ENCODE results near the gene NAA25. TPM values are rescaled to one million over a fixed set of nuclear protein-coding genes. Genes with fewer than 3 reads are reported as not detected.

NAA25 gene
- total and polyA plus RNA-seq, 2 donors (not counting 3 experiments of a cell fraction or from before 2014, with no cell fraction given) = 5.3 to 25.5 TPM

DNA sequence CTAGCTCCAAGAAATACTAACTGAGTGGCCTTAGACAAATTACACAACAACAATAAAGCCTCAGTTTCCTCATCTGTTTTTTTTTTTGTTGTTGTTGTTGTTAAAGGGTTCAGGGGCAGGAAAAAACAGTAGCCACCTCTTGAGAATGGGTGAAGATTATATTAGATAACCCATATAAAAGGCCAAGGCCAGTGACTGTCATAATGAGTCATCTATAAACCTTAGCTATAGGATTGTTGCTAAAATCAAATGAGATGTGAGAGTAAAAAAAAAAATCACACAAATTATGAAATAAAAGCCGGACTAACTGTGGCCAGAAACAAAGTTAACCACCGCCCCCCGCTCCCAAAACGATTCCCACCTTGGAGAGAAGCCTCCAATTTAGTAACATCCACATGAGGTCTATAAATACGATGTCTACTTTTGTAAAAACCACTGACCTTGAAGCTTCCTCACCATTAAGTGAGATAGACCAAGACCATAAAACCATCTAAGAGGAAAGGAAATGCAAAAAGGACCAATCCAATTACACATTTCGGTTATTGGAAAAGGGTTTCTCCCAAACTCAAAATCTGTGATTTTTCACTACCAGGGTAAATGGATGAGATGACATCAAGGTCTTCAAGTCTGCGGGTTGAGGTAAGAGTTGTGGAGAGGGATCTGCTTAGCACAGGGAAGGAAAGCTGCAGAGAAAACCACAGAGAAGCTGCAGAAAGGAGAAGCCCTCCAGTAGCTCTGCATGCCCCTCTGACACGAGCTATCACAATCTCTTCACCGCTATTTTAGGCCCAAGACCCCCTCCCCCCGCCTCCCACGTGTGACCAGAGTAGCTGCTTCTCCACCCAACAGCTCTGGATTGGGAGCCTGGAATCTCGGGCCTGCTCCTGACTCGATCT is 1.0 kb downstream of the NAA25 start:
- no peaks in the 10 kb centered on the region for H3K9me1 ChIP-seq (replicated peaks; ENCODE audit: control insufficient read depth, extremely low read depth, insufficient read depth, low read length)
- H3K36me3 ChIP-seq (ENCODE audit: control insufficient read depth in 2 of 2, extremely low read depth in 1 of 2, insufficient read depth in 2 of 2, low read length in 2 of 2) = no peaks in the 10 kb centered on the region
- H3K4me3 ChIP-seq (replicated peaks in 1 of 3; ENCODE audit: insufficient read depth in 1 of 3, low read depth in 1 of 3, low read length in 3 of 3) = peak overlapping the region; percentile 81 to 96 (median 95)
- TF ChIP-seq GATA2 (IDR thresholded peaks at IDR 0.05; ENCODE audit: insufficient read depth, insufficient read length, low read depth, low read length) (peak; percentile 21), JUN (IDR thresholded peaks at IDR 0.05; ENCODE audit: borderline replicate concordance, insufficient read depth, insufficient read length, low read depth) (no peak), MAX (IDR thresholded peaks at IDR 0.05; ENCODE audit: insufficient read depth, insufficient read length) (no peak), MYC (IDR thresholded peaks at IDR 0.05; ENCODE audit: low read depth, low read length) (no peak), FOS (IDR thresholded peaks at IDR 0.05; ENCODE audit: borderline replicate concordance, insufficient read depth, low read length) (peak; percentile 41), POLR2AphosphoS5 (IDR thresholded peaks at IDR 0.05; ENCODE audit: insufficient read depth, low read depth, low read length) (peak; percentile 16), POLR2A (IDR thresholded peaks at IDR 0.05; ENCODE audit: low read depth, low read length) (no peak), EZH2 (IDR thresholded peaks at IDR 0.05; ENCODE audit: borderline replicate concordance, low read depth, low read length, severe bottlenecking) (no peak)
- TF ChIP-seq, protein P1, sequence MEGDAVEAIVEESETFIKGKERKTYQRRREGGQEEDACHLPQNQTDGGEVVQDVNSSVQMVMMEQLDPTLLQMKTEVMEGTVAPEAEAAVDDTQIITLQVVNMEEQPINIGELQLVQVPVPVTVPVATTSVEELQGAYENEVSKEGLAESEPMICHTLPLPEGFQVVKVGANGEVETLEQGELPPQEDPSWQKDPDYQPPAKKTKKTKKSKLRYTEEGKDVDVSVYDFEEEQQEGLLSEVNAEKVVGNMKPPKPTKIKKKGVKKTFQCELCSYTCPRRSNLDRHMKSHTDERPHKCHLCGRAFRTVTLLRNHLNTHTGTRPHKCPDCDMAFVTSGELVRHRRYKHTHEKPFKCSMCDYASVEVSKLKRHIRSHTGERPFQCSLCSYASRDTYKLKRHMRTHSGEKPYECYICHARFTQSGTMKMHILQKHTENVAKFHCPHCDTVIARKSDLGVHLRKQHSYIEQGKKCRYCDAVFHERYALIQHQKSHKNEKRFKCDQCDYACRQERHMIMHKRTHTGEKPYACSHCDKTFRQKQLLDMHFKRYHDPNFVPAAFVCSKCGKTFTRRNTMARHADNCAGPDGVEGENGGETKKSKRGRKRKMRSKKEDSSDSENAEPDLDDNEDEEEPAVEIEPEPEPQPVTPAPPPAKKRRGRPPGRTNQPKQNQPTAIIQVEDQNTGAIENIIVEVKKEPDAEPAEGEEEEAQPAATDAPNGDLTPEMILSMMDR (IDR thresholded peaks at IDR 0.05; ENCODE audit: extremely low read depth in 1 of 2, insufficient read depth in 1 of 2, low read depth in 1 of 2, low read length in 2 of 2) = no peak
- DNase-seq (ENCODE audit: low read depth, low spot score) (no peak), FAIRE-seq (no peak)
- no peaks in the 10 kb centered on the region for H3K9me3 ChIP-seq (replicated peaks; ENCODE audit: control insufficient read depth, insufficient read depth, low read length)
- H3K27me3 ChIP-seq (ENCODE audit: control insufficient read depth in 2 of 2, insufficient read depth in 2 of 2, low read length in 2 of 2) = no peaks in the 10 kb centered on the region
- peaks cover 61% of the 10 kb centered on the region for H3K79me2 ChIP-seq (ENCODE audit: control insufficient read depth, insufficient read depth, low read length)
- intact Hi-C loops (cut with micrococcal nuclease) (loop anchor here (2.0 to 5.0 kb wide), 3 partner anchors 17 to 280 kb away; partner anchors contain the start of genes ERP29, TMEM116 and TRAFD1), dilution Hi-C loops (cut with MboI; ENCODE audit: extremely low pct_ligation_motif_present, low sequenced_read_pairs) (no loop called here)
- H2AFZ ChIP-seq (ENCODE audit: low read depth, low read length) = peak overlapping the region; percentile 30
- CTCF ChIA-PET = interaction anchor here (0.8 to 1.5 kb wide), 4 partner anchors 9 to 94 kb away, joined by 3 to 4 read pairs (median 4); partner anchors contain the start of genes ERP29 and TMEM116
- no TSS peak for BruUV-seq (replicated peaks)
- POLR2A ChIA-PET = interaction anchor here (1.1 kb wide), 1 partner anchor 19 kb away, joined by 4 read pairs; no protein-coding TSS in a partner anchor
- peaks cover 10% of the 10 kb centered on the region for H3K4me1 ChIP-seq (ENCODE audit: control insufficient read depth, extremely low read depth, insufficient read depth, low read length)
- H3K4me2 ChIP-seq (ENCODE audit: insufficient read depth, low read length) = peak overlapping the region; percentile 98
- peak overlapping the region; percentile 90 for H3K9ac ChIP-seq (replicated peaks; ENCODE audit: extremely low read depth, insufficient read depth, low read length)
- peak overlapping the region; percentile 74 for H3K27ac ChIP-seq (ENCODE audit: insufficient read depth, low read depth, low read length)
- peaks cover 5% of the 10 kb centered on the region for H4K20me1 ChIP-seq (replicated peaks; ENCODE audit: control insufficient read depth, extremely low read depth, insufficient read depth, low read length)

Data from endothelial cell of umbilical vein (primary cell).